ENCODE measurements around the gene GUCY2C.

Gene GUCY2C

DNA sequence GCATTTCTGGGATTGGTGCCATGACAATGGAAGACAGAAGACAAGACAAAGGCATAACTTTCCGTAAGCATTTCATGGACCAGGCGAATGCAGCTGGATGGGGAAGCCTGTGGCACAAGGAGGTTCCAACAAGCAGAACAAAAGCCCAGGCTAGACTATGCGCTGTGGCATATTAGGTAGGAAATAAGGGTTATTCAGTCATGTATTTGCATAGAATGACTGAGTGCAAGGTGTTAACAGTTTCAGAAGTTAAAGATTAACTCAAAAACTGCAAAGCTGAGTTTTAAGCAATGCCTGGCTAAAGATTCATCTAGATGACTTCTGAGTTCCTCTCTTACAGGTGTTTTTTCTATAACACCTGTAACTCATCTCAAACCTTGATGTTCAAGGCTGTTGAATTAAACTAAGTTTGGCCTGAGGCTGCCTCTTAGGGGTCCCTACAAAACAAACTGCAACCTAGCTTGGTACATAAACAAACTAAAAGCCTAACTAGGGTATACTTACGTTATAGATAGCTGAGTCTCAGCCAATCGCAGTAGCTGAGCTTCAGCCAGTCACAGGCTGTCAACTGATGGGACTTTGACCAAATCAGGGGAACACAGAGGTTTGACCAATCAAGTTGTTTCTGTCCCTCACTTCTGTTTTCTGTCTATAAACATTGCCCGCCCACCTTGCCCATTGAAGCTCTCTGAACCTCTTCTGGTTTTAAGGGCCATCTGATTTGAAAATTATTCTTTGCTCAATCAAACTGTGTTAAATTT lies 76.5 kb downstream of the GUCY2C start:
- DNase-seq = no peak

- DNase-seq = no peak
Measured at GRCh38 chr12:14618983-14619382, 77.4 kb downstream of the GUCY2C start.

- DNase-seq = no peak
Measured at GRCh38 chr12:14614704-14615121, 81.7 kb downstream of the GUCY2C start.

DNA sequence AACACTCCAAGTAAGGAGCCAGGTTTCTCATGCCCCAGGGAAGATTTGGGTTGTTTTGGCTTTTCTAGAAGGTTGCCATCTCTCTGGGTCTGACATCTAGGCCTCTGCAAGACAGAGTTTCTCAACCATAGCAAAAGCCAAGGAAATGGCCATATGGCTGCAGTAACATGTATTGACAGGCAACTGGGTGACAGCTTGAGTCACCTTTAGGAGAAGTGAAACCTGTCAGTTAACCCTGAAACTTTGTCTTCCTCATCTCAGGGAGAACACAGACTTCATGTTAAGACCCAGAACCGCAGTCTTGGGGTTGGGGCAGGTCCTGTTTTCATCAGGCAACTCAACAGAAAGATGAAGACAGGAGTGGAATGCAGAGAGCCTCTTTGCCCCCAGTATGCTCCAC lies 82.7 kb downstream of the GUCY2C start:
- no peak for DNase-seq

GRCh38 chr12:14612898-14613445 lies 83.4 kb downstream of the GUCY2C start:
- DNase-seq = no peak

GRCh38 chr12:14612250-14612649 lies 84.1 kb downstream of the GUCY2C start:
- no peak for DNase-seq

DNA sequence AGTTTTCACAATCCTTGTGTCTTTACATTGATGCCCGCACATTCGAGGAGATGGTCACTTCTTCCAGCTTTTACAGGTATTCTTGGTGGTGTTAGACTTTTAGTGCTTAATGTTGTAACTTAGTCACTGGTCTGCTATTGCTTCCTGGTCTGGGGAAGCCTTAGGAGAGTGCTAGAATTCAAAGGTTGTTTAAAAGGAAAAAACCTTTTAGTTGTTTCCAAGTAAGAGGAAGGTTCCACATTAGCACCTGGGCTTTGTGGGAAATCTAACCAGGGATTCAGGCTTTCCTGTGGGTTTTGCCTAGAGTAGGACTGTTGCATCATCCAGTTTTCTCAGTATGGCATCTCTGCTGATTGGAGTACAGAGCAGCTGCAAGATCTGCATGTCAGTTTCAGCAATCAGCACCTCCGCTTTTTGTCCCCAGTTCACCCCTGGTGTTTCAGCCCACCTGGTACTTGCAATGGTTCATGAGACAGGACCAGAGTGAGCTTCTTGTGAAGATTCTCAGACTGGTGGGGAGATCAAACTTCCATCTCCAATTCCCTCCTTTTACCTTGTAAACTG lies 84.7 kb downstream of the GUCY2C start:
- no peak for DNase-seq

- no peak for DNase-seq
Measured at GRCh38 chr12:14607568-14607967, 88.8 kb downstream of the GUCY2C start.

DNA sequence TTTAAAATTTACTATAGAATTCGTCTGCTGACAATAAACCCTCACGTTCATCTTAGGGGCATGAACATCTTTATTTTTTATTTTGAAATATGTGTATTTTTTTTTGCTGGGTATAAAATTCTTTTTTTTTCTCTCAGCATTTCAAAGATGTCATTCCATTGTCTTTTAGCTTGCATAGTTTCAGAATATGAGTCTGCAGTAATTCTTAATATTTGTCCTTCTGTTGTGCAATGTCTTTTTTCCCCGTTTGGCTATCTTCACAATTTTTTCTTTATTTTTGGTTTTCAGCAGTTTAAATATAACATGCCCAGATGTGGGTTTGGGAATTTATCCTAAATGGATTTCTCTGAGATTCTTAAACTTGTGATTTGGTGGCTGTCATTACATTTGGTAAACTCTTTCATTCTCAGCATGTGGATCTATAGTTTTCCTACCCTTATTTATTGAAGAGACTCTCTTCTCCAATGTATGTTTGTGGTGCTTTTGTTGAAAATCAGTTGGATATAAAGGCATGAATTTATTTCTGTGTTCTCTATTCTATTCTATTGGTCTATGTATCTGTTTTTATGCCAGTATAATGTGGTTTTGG lies 90.9 kb downstream of the GUCY2C start:
- no peak for DNase-seq

DNA sequence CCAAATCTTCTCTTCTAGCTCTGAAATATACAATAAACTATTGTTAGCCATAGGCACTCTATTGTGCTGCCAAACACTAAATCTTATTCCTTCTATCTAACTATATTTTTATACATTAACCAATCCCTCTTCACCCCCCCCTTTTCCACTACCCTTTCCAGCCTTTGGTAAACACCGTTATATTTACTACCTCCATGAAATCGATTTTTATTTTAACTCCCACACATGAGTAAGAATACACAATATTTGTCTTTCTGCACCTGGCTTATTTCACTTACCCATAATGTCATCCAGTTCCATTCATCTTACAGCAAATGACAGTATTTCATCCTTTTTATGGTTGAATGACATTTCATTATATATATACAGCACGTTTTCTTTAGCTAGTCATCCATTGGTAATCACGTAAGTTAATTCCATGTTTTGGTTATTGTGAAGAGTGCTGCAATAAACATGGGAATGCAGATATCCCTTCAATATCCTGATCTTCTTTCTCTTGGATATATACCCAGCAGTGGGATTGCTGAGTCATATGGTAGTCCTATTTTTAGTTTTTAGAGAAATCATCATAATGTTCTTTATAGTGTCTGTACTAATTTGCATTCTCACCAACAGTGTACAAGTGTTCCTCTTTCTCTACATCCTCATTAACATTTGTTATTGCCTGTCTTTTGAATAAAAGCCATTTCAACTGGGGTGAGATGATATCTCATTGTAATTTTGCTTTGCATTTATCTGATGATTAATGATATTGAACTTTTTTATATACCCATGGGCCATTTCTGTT lies 94.5 kb downstream of the GUCY2C start:
- no peak for DNase-seq

GRCh38 chr12:14597480-14597879 lies 98.9 kb downstream of the GUCY2C start:
- DNase-seq = no peak

DNA sequence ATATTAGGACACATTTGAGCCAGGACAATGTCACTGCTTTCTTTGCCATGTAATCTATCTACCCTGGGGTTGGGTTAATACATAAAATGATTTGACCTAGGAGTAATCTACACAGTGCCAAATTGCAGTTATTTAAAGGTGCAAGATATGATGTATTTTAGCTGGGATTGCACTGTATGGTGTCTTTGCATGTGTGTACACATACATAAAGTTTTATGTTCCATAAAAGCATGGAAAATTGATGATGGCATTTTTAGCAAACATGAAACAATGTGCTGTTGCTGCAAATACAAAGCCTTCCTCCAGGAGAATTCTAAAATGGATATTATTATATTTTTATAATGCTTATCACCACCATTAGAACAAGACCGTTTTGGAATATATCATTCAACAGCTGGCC lies 104.7 kb downstream of the GUCY2C start:
- no peak for DNase-seq

DNA sequence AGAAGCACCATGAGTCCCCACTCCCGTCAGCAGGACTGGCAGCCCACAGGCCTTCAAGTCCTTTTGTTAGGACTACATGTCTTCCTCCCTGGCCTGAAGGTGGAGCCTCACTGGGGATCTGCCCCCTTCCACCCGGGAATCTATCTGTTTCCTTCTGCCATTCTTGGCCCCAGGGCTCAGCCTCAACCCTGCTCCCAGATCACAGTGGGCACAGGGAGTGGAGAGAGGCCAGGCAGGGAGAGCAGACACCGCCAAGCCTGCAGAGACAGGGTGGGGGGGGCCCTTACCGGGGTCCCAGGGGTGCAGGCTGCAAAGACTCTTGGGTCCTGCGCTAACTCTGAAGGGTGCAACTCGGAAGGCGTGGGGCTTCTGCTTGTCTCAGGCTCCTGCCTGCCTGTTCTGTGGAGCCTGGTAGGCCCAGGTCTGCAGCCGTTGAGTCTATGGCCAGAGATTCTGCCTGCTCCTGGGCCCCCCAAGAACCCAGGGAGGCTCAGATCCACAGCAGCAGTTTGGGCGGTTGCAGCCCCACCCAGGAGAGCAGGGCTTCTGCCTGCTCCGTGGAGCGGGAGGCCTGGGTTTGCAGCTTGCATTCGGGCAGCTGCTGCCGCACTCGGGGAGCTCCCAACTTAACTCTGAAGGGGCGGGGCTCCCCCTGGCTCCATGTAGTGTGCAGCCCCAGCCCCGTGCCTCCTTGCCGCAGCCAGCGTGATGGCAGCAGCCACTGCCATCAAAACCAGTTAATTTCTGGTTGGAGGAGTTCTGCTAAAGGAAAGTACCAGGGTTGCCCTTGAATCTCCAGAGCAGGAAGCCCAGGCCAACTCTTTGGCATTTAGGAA lies 107.0 kb downstream of the GUCY2C start:
- no peak for DNase-seq

- no peak for DNase-seq
Measured at GRCh38 chr12:14588571-14588970, 107.8 kb downstream of the GUCY2C start.

GRCh38 chr12:14578646-14579045 lies 117.8 kb downstream of the GUCY2C start:
- DNase-seq = no peak

GRCh38 chr12:14577344-14577743 lies 119.1 kb downstream of the GUCY2C start:
- DNase-seq = no peak

DNA sequence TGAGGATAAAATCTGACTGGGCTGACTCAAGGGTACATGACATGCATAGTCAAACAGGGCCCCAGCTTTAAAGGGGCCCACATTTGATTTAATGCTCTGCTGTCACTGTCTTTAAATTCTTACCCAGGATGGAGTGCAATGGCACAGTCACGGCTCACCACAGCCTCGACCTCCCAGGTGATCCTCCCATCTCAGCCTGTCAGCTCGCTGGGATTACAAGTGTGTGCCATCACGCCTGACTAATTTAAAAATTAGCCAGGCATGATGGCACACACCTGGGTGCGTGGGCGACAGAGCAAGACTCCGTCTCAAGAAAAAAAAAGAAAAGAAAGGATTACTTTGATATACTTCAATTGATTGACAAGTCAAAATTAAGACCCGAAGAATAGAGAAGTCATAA lies 119.5 kb downstream of the GUCY2C start:
- DNase-seq = no peak

DNA sequence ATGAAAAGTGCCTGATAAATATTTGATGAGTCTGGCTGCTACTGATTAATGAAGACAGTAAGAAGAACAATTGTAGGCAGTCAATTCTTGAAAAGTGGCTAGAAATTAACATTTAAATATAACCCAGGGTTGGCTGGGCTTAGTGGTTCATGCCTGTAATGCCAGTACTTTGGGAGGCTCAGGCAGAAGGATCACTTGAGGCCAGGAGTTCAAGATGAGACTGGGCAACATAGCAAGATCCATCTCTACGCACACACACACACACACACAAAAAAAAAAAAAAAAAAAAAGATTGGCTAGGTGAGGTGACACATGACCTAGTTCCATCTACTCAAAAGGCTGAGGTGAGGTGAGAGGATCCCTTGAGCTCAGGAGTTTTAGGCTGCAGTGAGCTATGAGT lies 120.8 kb downstream of the GUCY2C start:
- no peak for DNase-seq

GRCh38 chr12:14573118-14573517 lies 123.3 kb downstream of the GUCY2C start:
- DNase-seq = no peak

DNA sequence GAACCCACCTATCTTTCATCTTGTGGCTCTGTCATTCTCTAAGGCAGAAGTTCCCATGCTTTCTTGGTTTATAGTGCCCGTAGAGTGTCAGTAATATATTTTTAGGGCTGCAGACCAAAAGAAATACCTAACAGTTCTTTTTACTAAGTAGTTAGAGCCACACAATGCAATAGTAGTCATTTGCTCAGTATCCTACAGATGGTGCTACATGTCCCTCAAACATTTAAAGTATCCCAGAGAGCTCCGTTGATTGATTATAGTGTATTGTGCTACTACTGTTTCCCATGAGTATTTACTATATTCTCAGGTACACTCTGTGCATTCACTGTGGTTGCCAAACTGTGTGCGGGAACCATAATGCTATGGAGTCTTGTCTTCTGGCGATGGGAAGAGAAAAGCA lies 124.0 kb downstream of the GUCY2C start:
- DNase-seq = no peak

GRCh38 chr12:14571779-14572178 lies 124.6 kb downstream of the GUCY2C start:
- no peak for DNase-seq

DNA sequence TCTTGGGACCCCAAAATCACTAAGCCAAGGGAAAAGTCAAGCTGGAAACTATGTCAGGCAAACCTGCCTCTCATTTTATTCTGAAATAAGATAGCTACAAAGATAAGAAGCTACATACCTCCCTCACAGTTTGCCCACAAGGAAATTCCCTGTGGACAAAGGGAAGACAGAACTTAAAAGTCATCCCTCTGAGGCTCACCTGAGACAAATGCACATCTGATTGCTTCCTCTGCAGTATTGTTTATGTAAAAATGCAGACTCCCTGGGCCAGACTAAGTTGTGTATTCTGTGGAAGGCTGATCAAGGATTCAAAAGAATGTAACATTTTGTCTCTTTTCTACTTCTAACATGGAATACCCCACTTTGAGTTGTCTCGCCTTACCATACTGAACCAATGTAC lies 126.2 kb downstream of the GUCY2C start:
- DNase-seq = no peak

Data from fibroblast of skin of right biceps (primary cell).